Astrocyte (in vitro differentiated cells and primary cell): ENCODE data around the gene SNAPC3.

Experiments
- EZH2 ChIP-seq: IDR thresholded peaks from 2 replicates; pipeline ENCODE4 v1.6.1; 2012; ENCODE audit warnings: mild to moderate bottlenecking, low read length, inconsistent platforms; ENCODE audit not compliant: insufficient read depth
- TF ChIP-seq, protein P1 (sequence below): IDR thresholded peaks from 2 replicates; pipeline ENCODE4 v1.5.1; 2011; ENCODE audit warnings: low read depth, mild to moderate bottlenecking, inconsistent platforms, low read length, moderate library complexity; ENCODE audit not compliant: insufficient read depth

DNA sequence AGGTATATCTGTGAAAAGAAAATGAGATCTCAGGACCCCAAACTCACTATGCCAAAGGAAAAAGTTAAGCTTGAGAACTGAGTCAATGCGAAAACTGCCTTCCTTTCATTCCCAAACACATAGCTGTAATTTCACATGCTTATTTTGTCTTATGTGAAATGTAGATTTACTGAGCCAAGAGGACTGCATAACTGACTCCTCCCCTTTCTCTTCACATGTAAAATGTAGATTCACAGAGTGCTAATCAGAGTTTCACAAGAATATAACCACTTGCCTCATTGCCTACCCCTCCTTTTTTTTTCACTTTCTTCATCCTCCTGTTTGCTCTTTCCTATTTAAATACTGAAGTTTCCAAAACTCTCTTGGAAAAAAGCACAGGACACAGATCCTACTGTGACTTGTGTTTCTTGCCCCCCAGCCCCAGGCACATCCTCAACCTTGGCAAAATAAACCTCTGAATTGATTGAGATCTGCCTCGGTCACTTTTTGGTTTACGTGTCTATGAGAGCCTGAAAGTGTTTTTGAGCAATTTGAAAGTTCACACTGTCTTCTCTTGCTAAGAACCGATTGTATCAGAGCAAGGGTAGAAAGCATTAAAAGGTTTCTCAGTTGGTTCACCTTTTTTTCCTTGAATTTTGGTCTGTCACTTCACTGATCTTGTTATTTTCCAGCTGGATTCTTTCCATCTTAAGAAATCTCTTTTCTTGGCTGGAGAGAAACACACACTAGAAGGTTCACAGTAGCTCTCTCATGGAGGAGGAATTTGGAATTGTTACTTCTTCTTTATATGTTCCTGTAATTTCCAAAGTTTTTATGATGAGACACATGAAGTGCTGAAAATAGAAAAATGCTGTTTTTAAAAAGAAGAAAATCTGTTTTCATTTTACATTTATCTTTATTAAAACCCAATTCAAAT lies 44.8 kb upstream of the SNAPC3 start:
- TF ChIP-seq, protein P1, sequence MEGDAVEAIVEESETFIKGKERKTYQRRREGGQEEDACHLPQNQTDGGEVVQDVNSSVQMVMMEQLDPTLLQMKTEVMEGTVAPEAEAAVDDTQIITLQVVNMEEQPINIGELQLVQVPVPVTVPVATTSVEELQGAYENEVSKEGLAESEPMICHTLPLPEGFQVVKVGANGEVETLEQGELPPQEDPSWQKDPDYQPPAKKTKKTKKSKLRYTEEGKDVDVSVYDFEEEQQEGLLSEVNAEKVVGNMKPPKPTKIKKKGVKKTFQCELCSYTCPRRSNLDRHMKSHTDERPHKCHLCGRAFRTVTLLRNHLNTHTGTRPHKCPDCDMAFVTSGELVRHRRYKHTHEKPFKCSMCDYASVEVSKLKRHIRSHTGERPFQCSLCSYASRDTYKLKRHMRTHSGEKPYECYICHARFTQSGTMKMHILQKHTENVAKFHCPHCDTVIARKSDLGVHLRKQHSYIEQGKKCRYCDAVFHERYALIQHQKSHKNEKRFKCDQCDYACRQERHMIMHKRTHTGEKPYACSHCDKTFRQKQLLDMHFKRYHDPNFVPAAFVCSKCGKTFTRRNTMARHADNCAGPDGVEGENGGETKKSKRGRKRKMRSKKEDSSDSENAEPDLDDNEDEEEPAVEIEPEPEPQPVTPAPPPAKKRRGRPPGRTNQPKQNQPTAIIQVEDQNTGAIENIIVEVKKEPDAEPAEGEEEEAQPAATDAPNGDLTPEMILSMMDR: no peak
- TF ChIP-seq EZH2: no peak
